ENCODE results near the gene EDARADD. TPM values are rescaled to one million over a fixed set of nuclear protein-coding genes. Genes with fewer than 3 reads are reported as not detected.

Gene EDARADD
- total RNA-seq, 1 experiment from 2014 or later = 0.30 TPM

GRCh38 chr1:236421022-236421421 lies 26.9 kb downstream of the EDARADD start (continued):
- TF ChIP-seq FOSL1 (IDR thresholded peaks at IDR 0.05; ENCODE audit: low read depth) (no peak), TCF7L2 (IDR thresholded peaks at IDR 0.05; ENCODE audit: borderline replicate concordance, extremely low read depth, insufficient read depth, insufficient read length) (no peak), ELF1 (IDR thresholded peaks at IDR 0.05; ENCODE audit: borderline replicate concordance, low read depth) (no peak), RAD21 (IDR thresholded peaks at IDR 0.05; ENCODE audit: low read depth) (no peak), EGR1 (IDR thresholded peaks at IDR 0.05; ENCODE audit: low read depth) (no peak), EZH2 (IDR thresholded peaks at IDR 0.05) (no peak), CBX3 (IDR thresholded peaks at IDR 0.05; ENCODE audit: low read depth) (no peak), YY1 (IDR thresholded peaks at IDR 0.05; ENCODE audit: extremely low read depth, insufficient replicate concordance, low read depth, low read length) (no peak), POLR2AphosphoS5 (IDR thresholded peaks at IDR 0.05; ENCODE audit: low read depth, low read length) (no peak), MAX (IDR thresholded peaks at IDR 0.05) (no peak), JUND (IDR thresholded peaks at IDR 0.05) (no peak), ZFX (IDR thresholded peaks at IDR 0.05) (no peak)
- TF ChIP-seq, protein P1, sequence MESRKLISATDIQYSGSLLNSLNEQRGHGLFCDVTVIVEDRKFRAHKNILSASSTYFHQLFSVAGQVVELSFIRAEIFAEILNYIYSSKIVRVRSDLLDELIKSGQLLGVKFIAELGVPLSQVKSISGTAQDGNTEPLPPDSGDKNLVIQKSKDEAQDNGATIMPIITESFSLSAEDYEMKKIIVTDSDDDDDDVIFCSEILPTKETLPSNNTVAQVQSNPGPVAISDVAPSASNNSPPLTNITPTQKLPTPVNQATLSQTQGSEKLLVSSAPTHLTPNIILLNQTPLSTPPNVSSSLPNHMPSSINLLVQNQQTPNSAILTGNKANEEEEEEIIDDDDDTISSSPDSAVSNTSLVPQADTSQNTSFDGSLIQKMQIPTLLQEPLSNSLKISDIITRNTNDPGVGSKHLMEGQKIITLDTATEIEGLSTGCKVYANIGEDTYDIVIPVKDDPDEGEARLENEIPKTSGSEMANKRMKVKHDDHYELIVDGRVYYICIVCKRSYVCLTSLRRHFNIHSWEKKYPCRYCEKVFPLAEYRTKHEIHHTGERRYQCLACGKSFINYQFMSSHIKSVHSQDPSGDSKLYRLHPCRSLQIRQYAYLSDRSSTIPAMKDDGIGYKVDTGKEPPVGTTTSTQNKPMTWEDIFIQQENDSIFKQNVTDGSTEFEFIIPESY (IDR thresholded peaks at IDR 0.05; ENCODE audit: extremely low read depth, insufficient replicate concordance, low read length) = no peak

DNA sequence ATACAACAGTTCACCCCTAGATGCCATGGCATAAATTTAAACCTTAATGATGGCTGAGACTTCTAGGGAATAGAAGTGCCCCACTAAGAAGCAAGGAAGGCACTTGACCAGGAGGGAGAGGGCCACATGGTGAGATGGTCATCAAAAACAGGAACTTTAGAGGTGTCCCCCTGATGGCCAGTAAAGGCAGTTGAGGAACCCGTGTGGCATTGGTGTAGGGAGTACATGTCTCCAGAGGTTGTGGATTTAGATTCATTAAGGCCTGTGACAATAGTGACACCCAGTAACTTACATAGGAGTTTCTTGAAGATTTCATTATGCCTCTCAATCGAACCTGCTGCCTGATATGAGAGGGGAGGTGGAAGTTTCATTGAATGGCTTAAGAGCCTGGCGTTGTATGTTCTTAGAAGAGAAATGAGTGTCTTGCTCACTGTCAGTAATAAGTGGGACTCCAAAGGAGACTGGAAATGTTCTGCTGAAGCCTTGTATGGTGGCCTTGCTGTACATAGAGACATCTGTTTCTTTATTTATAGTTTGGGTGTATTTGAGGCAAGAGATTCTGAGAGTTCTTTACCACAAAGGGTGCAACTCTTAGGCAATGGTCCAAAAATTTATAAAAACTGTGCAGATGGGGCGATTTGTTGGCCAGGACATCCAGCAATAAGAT lies 27.9 kb downstream of the EDARADD start:
- DNase-seq (ENCODE audit: low read depth, low spot score) (no peak), ATAC-seq (peak; percentile 42; the same call in 1 of the 2 replicates)
- intact Hi-C loops (cut with micrococcal nuclease) = no loop called here
- H3K4me3 ChIP-seq (replicated peaks in 1 of 2; ENCODE audit: low read depth in 1 of 2, low read length in 2 of 2) = no peak overlapping the region
- H3K36me3 ChIP-seq (ENCODE audit: control insufficient read depth in 1 of 2, insufficient read depth in 2 of 2, low read length in 2 of 2) = no peaks in the 10 kb centered on the region
- no peak overlapping the region for H2AFZ ChIP-seq (ENCODE audit: low read depth, low read length, poor library complexity, severe bottlenecking)
- H3K9me2 ChIP-seq (ENCODE audit: insufficient read depth) = no peaks in the 10 kb centered on the region
- POLR2A ChIA-PET = no interaction called here
- no peak overlapping the region for H3K27ac ChIP-seq (ENCODE audit: low read depth, low read length)
- no peaks in the 10 kb centered on the region for H3K9me3 ChIP-seq (ENCODE audit: control insufficient read depth in 1 of 2, insufficient read depth in 1 of 2, low read depth in 1 of 2, low read length in 2 of 2)
- no TSS peak for BruUV-seq (replicated peaks)
- H4K20me1 ChIP-seq (ENCODE audit: insufficient read depth) = no peaks in the 10 kb centered on the region
- H3K27me3 ChIP-seq (ENCODE audit: insufficient read depth, low read length) = no peaks in the 10 kb centered on the region
- peaks cover 0 to 4% of the 10 kb centered on the region in 2 experiments; a peak in 1 of 4 replicates for H3K4me1 ChIP-seq (ENCODE audit: control insufficient read depth in 1 of 2, insufficient read depth in 2 of 2, low read length in 2 of 2)
- H3K9ac ChIP-seq (ENCODE audit: low read length) = no peak overlapping the region
- H3K4me2 ChIP-seq (ENCODE audit: low read length) = no peak overlapping the region
- no peaks in the 10 kb centered on the region for H3K79me2 ChIP-seq (ENCODE audit: insufficient read depth, low read length)
- RAD21 ChIA-PET (ENCODE audit: low non-redundant PET in 1 of 2, low total read pairs in 2 of 2, uncharacterized antibody in 2 of 2, unreplicated experiment in 2 of 2) = no interaction called here
- CTCF ChIA-PET = no interaction called here
- TF ChIP-seq, protein P2, sequence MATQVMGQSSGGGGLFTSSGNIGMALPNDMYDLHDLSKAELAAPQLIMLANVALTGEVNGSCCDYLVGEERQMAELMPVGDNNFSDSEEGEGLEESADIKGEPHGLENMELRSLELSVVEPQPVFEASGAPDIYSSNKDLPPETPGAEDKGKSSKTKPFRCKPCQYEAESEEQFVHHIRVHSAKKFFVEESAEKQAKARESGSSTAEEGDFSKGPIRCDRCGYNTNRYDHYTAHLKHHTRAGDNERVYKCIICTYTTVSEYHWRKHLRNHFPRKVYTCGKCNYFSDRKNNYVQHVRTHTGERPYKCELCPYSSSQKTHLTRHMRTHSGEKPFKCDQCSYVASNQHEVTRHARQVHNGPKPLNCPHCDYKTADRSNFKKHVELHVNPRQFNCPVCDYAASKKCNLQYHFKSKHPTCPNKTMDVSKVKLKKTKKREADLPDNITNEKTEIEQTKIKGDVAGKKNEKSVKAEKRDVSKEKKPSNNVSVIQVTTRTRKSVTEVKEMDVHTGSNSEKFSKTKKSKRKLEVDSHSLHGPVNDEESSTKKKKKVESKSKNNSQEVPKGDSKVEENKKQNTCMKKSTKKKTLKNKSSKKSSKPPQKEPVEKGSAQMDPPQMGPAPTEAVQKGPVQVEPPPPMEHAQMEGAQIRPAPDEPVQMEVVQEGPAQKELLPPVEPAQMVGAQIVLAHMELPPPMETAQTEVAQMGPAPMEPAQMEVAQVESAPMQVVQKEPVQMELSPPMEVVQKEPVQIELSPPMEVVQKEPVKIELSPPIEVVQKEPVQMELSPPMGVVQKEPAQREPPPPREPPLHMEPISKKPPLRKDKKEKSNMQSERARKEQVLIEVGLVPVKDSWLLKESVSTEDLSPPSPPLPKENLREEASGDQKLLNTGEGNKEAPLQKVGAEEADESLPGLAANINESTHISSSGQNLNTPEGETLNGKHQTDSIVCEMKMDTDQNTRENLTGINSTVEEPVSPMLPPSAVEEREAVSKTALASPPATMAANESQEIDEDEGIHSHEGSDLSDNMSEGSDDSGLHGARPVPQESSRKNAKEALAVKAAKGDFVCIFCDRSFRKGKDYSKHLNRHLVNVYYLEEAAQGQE (IDR thresholded peaks at IDR 0.05; ENCODE audit: low read depth) = no peak
- TF ChIP-seq CEBPB (IDR thresholded peaks at IDR 0.05; ENCODE audit: low read depth) (no peak), CBX3 (IDR thresholded peaks at IDR 0.05; ENCODE audit: low read depth) (no peak), YY1 (IDR thresholded peaks at IDR 0.05; ENCODE audit: extremely low read depth, insufficient replicate concordance, low read depth, low read length) (no peak), MAX (IDR thresholded peaks at IDR 0.05) (no peak), POLR2AphosphoS5 (IDR thresholded peaks at IDR 0.05; ENCODE audit: low read depth, low read length) (no peak), SP1 (IDR thresholded peaks at IDR 0.05; ENCODE audit: low read depth) (no peak), TCF7L2 (IDR thresholded peaks at IDR 0.05; ENCODE audit: borderline replicate concordance, extremely low read depth, insufficient read depth, insufficient read length) (no peak), RAD21 (IDR thresholded peaks at IDR 0.05; ENCODE audit: low read depth) (no peak), EZH2 (IDR thresholded peaks at IDR 0.05) (no peak)

Measured in HCT116 (cell line).